Pancreas (tissue), 10 donors: Measurements from ENCODE around the gene NAV2. TPM values are rescaled to one million over a fixed set of nuclear protein-coding genes. Genes with fewer than 3 reads are reported as not detected.
A peak's percentile ranks its signal among the peaks of the same experiment; 100 is the strongest.

Experiments used
- ATAC-seq, 4 donors: fragments of 200-7000 bp; cut with Tn5 transposase; one replicate each; pipeline versions ENCODE4 v1.8.0 to v1.9.1; 2020; ENCODE audit warnings: mild to moderate bottlenecking in 4 of 4, moderate library complexity in 4 of 4
- DNase-seq, 6 donors: peaks; one replicate each; pipeline ENCODE4 v3.0.0-alpha.2; 2020
- FAIRE-seq: peaks from 2 replicates; lab custom pipeline; 2012; peaks lifted over from hg19 to GRCh38; lab: Jason Lieb, UNC
- H3K27ac ChIP-seq, 4 donors: fragments of 200-600 bp; sonication (generic); 1 replicate in 3 of 4; 2 replicates in 1 of 4; pipeline versions ENCODE4 v1.5.0 to v1.8.0; 2020
- H3K27me3 ChIP-seq, 4 donors: fragments of 200-600 bp; one replicate each; pipeline ENCODE4 v1.8.0; 2021
- H3K36me3 ChIP-seq, 3 donors: fragments of 200-600 bp; sonication (generic) in 1 of 3; one replicate each; pipeline versions ENCODE4 v1.5.0 to v1.8.0; 2020 to 2021
- H3K4me1 ChIP-seq, 3 donors: fragments of 200-600 bp; one replicate each; pipeline ENCODE4 v1.8.0; 2021
- H3K4me3 ChIP-seq, 4 donors: fragments of 200-600 bp; sonication (generic) in 2 of 4; one replicate each; pipeline versions ENCODE4 v1.5.0 to v1.8.0; 2020 to 2021
- H3K9me3 ChIP-seq, 4 donors: fragments of 200-600 bp; one replicate each; pipeline ENCODE4 v1.8.0; 2021
- CTCF ChIP-seq, 4 donors: fragments of 200-600 bp; sonication (generic) in 3 of 4; IDR thresholded peaks; one replicate each; pipeline versions ENCODE4 v1.5.0 to v1.8.0; 2021; ENCODE audit warnings: antibody characterized with exemption in 4 of 4
- WGBS, 2 donors: extraction: QIAGEN DNeasy Blood & Tissue Kit; methylation state at CpG; one replicate each; pipeline ENCODE4 v1.1.7; 2013; 5-methylcytosine and 5-hydroxymethylcytosine counted together
- intact Hi-C, 3 donors: fragments of 100-400 bp; cut with DNase I; formaldehyde crosslinking; loops; one replicate each; pipeline versions ENCODE4 v1.11.1 to v1.14.2; 2022
- polyA plus RNA-seq, 2 donors: library from polyadenylated mRNA; stranded (reverse); fragments of 200-250 nt; gene quantifications; one replicate each; pipeline ENCODE4 v1.2.3, GENCODE V29; 2013
- total RNA-seq, 6 donors: library from RNA; stranded (reverse); fragmentation: NEBNext Ultra II Directional in 4 of 6; extraction: Animal tissue kit (Norgen Biotek cat#: 25700) in 4 of 6; gene quantifications; one replicate each; pipeline versions ENCODE4 v1.2.1 to v1.2.4, GENCODE V29; 2021 to 2023
- donor health status: healthy with polysubstance abuse.
- donor health status: DM: no; HTN: no; CAD: no; lungs with moderate emphysema.
- donor health status: DM: no; HTN: no; CAD: no.
- donor health status: control.
- donor health status: control.
- donor health status: Bipolar disorder and iron deficiency.
- donor health status: DM: yes; HTN: yes; CAD: no.
- donor health status: DM: no; HTN: no; CAD: no.
- donor health status: DM: no; HTN: no; CAD: no.
- donor health status: DM: yes; HTN: yes; CAD: no.

Gene NAV2
- total and polyA plus RNA-seq, 8 donors = 5.8 to 26.9 (median 16.3) TPM

GRCh38 chr11:19978668-19979518 is 266.3 kb downstream of the NAV2 start:
- WGBS, 2 donors = 82 to 83% methylated on average over 8 of the region's 8 CpGs

DNA sequence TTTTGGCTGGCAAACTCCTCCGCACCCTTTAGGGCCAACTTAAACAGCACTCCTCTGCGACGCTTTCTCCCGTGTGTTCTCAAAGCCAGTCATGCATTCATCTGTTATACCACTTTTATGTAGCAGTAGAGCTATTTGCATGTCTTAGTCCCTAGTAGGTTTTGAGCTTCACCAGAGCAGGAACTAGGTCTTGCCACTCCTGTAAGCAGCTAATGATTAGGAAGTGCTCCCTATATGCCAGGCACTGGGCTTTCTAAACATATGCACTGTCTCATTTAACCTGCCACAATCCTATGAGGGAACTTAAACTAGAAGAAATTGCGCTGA is 266.8 kb downstream of the NAV2 start:
- peaks cover 17 to 34% (median 20%) of the 10 kb centered on the region in 3 donors for H3K4me1 ChIP-seq
- TF ChIP-seq CTCF (IDR thresholded peaks at IDR 0.05) = no peak
- DNase-seq (no peak), ATAC-seq (no peak), FAIRE-seq (no peak)
- H3K4me3 ChIP-seq = no peak overlapping the region
- peak overlapping the region in 2 of 4 donors; percentile 54 to 79 for H3K27ac ChIP-seq
- no peaks in the 10 kb centered on the region for H3K36me3 ChIP-seq
- H3K9me3 ChIP-seq = no peaks in the 10 kb centered on the region
- no peaks in the 10 kb centered on the region for H3K27me3 ChIP-seq
- WGBS, 2 donors = 97 to 100% methylated on average over 5 of the region's 5 CpGs
- intact Hi-C loops = no loop called here

More at GRCh38 chr11:19978668-19979518, 266.3 kb downstream of the NAV2 start:
- intact Hi-C loops = no loop called here
- DNase-seq (peak in 1 of 6 donors; percentile 72), FAIRE-seq (no peak), ATAC-seq (peak; percentile 20 to 59 (median 52))
- Histone ChIP-seq H3K4me3 (no peak overlapping the region), H3K9me3 (no peaks in the 10 kb centered on the region), H3K27ac (peak overlapping the region in 3 of 4 donors; percentile 37 to 79 (median 54)), H3K36me3 (no peaks in the 10 kb centered on the region), H3K27me3 (no peaks in the 10 kb centered on the region), H3K4me1 (peaks cover 17 to 34% (median 20%) of the 10 kb centered on the region in 3 donors)
- TF ChIP-seq CTCF (IDR thresholded peaks at IDR 0.05) = no peak

DNA sequence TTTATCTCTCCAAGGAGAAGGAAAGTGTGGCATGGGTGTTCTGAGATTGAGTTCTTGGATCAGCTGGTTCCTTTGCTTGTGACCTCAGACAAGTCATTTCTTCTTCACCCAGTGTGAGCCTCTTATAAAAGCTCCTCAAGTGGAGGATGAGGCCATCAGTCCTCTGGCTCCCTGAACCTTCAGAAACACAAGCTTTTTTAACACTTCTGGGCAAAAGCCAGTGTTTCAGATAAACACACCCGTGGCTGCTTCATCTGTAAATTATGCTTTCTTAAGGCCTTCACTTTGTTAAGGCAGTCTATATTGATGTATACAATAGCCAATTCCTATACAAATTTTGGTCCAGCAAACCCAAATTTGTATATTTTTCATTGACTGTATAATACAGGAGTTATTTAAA is 267.8 kb downstream of the NAV2 start:
- FAIRE-seq = no peak
- no peak for ATAC-seq
- H3K9me3 ChIP-seq = no peaks in the 10 kb centered on the region
- peaks cover 17 to 34% (median 20%) of the 10 kb centered on the region in 3 donors for H3K4me1 ChIP-seq
- TF ChIP-seq CTCF (IDR thresholded peaks at IDR 0.05) = no peak
- 11 to 16% methylated on average over 1 of the region's 1 CpG for WGBS, 2 donors
- H3K27ac ChIP-seq = peak overlapping the region in 2 of 4 donors; percentile 65 to 79
- H3K4me3 ChIP-seq = no peak overlapping the region
- H3K27me3 ChIP-seq = no peaks in the 10 kb centered on the region
- H3K36me3 ChIP-seq = no peaks in the 10 kb centered on the region
- intact Hi-C loops = no loop called here
- DNase-seq = no peak

- Histone ChIP-seq H3K4me3 (peak overlapping the region in 1 of 4 donors; percentile 11), H3K27ac (peak overlapping the region in 3 of 4 donors; percentile 47 to 79 (median 65)), H3K27me3 (no peaks in the 10 kb centered on the region), H3K9me3 (no peaks in the 10 kb centered on the region), H3K4me1 (peaks cover 17 to 34% (median 20%) of the 10 kb centered on the region in 3 donors), H3K36me3 (no peaks in the 10 kb centered on the region)
- FAIRE-seq (no peak), DNase-seq (peak in 2 of 6 donors; percentile 28 to 49), ATAC-seq (peak; percentile 66 to 87 (median 76))
- intact Hi-C loops = no loop called here
- no peak for TF ChIP-seq CTCF (IDR thresholded peaks at IDR 0.05)
- 17 to 22% methylated on average over 8 of the region's 8 CpGs for WGBS, 2 donors
Observed at GRCh38 chr11:19980957-19981669, 268.5 kb downstream of the NAV2 start.
